HG02970 (cell line): Measurements from ENCODE around the gene PCP2.

ENCODE experiments used
- ATAC-seq: cut with Tn5 transposase; IDR thresholded peaks from one replicate; pipeline ENCODE4 v1.9.1; 2021; ENCODE audit warnings: mild to moderate bottlenecking, moderate library complexity, moderate number of reproducible peaks; ENCODE audit not compliant: unreplicated experiment, low FRiP score

The PCP2 gene

GRCh38 chr19:7640803-7641202 lies 7.3 kb upstream of the PCP2 start:
- ATAC-seq, result no peak

- no peak for ATAC-seq
These were observed 6.4 kb upstream of the PCP2 start for GRCh38 chr19:7639863-7640348.

GRCh38 chr19:7638802-7639465 lies 5.4 kb upstream of the PCP2 start:
- no peak for ATAC-seq

GRCh38 chr19:7637374-7638256 lies 4.1 kb upstream of the PCP2 start:
- ATAC-seq, result no peak

GRCh38 chr19:7636691-7637373 lies 3.3 kb upstream of the PCP2 start, which contains the start of gene STXBP2:
Gene STXBP2, plus strand, starts transcription at chr19:7637110. Its CDS starts 40 bp downstream, at chr19:7637150.
- peak; percentile 75 for ATAC-seq

GRCh38 chr19:7636317-7636690 lies 2.8 kb upstream of the PCP2 start:
- ATAC-seq, result no peak

- ATAC-seq, result no peak
These were observed 2.2 kb upstream of the PCP2 start for GRCh38 chr19:7635670-7636069.

GRCh38 chr19:7632340-7633203 lies 947 bp downstream of the PCP2 start:
- ATAC-seq, result no peak

GRCh38 chr19:7631577-7631976 lies 1.9 kb downstream of the PCP2 start:
- ATAC-seq, result no peak

- ATAC-seq, result peak; percentile 91
These were observed 4.0 kb downstream of the PCP2 start, which contains the start of the genes PET100 and XAB2 for GRCh38 chr19:7629347-7630054. Gene PET100, plus strand, starts transcription at chr19:7629793. Its CDS starts 41 bp downstream, at chr19:7629834. Gene XAB2, minus strand, starts transcription at chr19:7629545. Its CDS starts 18 bp downstream, at chr19:7629527.

GRCh38 chr19:7628589-7629311 lies 4.8 kb downstream of the PCP2 start:
- no peak for ATAC-seq

- no peak for ATAC-seq
These were observed 6.4 kb downstream of the PCP2 start for GRCh38 chr19:7627166-7627565.

- no peak for ATAC-seq
These were observed 7.7 kb downstream of the PCP2 start for GRCh38 chr19:7625763-7626372.

- ATAC-seq, result no peak
These were observed 8.7 kb downstream of the PCP2 start for GRCh38 chr19:7624810-7625209.

GRCh38 chr19:7623725-7624603 lies 9.6 kb downstream of the PCP2 start:
- ATAC-seq, result no peak

- ATAC-seq, result no peak
These were observed 10.4 kb downstream of the PCP2 start for GRCh38 chr19:7622933-7623685.
